Measurements from ENCODE around the gene COL1A1. TPM values are rescaled to one million over a fixed set of nuclear protein-coding genes. Genes with fewer than 3 reads are reported as not detected.

Gene COL1A1
- polyA plus RNA-seq, 1 experiment, result 1,356 TPM

DNA sequence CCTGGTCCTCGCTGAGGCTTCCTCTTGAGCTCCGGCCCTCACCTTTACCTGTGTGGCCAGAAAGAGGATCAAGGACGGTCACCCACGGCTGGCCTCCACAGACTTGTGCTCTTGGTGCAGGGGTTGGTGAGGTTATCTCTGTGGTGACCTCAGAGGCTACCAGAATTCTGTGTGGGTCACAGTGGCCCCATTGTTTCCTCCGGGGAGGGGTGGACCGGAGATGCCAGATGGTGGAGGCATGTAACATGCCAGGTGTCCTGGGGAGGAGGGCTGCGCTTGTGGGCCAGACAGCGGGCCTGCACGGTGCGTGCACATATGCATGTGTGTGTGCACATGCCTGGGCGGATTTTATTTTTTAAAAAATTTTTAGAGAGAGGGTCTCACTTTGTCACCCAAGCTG, 29.3 kb downstream of the COL1A1 start:
- POLR2A ChIA-PET, result interaction anchor here (0.6 to 3.1 kb wide), 3 partner anchors 16 to 126 kb away, joined by 4 to 15 read pairs (median 6); partner anchors contain the start of gene COL1A1
- CTCF ChIA-PET, result interaction anchor here (0.7 to 4.4 kb wide), 4 partner anchors 10 to 226 kb away, joined by 3 to 22 read pairs (median 4); partner anchors contain the start of gene COL1A1
- H3K27ac ChIP-seq (ENCODE audit: low read depth, low read length), result no peak overlapping the region

DNA sequence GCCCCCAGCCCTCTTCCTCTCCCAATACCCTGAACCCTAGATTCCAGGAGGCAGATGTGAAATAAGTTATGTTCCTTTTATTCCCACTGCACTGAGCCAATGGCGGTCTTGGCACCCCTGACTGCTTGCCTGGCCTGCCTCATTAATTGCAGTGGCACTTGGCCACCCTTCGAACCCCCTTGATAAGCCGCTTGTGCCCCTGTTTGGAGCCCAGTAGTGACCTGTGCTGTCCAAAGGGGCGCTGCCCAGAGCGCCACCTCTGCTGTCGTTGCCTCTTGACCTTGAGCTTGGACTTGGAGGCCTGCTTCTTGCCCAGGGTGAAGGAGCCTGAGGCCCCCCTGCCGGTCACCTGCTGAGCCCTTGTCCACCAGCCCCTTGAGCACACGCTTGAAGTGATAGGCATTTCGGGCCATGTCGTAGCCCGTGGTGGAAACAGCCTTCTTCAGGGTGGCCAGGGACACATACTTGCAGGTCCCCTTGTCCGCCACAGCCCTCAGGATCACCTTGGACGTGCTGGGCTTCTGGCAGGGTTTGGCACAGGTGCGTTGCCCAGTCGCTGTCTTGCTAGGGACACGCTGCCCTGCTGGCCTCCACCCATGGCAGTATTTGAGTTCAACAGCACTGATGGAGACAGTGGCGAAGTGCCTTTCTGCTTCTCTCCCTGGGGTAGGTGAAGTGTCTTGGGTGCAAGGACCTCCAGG, 29.9 kb downstream of the COL1A1 start:
- POLR2A ChIA-PET, result interaction anchor here (0.6 to 3.1 kb wide), 3 partner anchors 16 to 127 kb away, joined by 4 to 15 read pairs (median 6); partner anchors contain the start of gene COL1A1
- no peak for TF ChIP-seq CTCF (IDR thresholded peaks at IDR 0.05; ENCODE audit: low read depth, low read length)
- Histone ChIP-seq H3K4me3 (ENCODE audit: low read depth, low read length) (no peak overlapping the region), H3K27ac (ENCODE audit: low read depth, low read length) (no peak overlapping the region), H3K27me3 (ENCODE audit: control insufficient read depth, insufficient read depth, low read length) (no peaks in the 10 kb centered on the region), H3K9me3 (ENCODE audit: control insufficient read depth, insufficient read depth, low read length) (no peaks in the 10 kb centered on the region; the same call in 1 of the 2 replicates)
- no peak for DNase-seq (ENCODE audit: low read depth, low spot score)
- CTCF ChIA-PET, result interaction anchor here (0.7 to 4.4 kb wide), 4 partner anchors 10 to 126 kb away, joined by 3 to 116 read pairs (median 14); partner anchors contain the start of gene COL1A1

More for the DNA sequence above, 29.3 kb downstream of the COL1A1 start:
- no peak for TF ChIP-seq CTCF (IDR thresholded peaks at IDR 0.05; ENCODE audit: low read depth, low read length)
- no peak for DNase-seq (ENCODE audit: low read depth, low spot score)
- Histone ChIP-seq H3K27me3 (ENCODE audit: control insufficient read depth, insufficient read depth, low read length) (no peaks in the 10 kb centered on the region), H3K9me3 (ENCODE audit: control insufficient read depth, insufficient read depth, low read length) (no peaks in the 10 kb centered on the region; the same call in 1 of the 2 replicates), H3K4me3 (ENCODE audit: low read depth, low read length) (no peak overlapping the region)

DNA sequence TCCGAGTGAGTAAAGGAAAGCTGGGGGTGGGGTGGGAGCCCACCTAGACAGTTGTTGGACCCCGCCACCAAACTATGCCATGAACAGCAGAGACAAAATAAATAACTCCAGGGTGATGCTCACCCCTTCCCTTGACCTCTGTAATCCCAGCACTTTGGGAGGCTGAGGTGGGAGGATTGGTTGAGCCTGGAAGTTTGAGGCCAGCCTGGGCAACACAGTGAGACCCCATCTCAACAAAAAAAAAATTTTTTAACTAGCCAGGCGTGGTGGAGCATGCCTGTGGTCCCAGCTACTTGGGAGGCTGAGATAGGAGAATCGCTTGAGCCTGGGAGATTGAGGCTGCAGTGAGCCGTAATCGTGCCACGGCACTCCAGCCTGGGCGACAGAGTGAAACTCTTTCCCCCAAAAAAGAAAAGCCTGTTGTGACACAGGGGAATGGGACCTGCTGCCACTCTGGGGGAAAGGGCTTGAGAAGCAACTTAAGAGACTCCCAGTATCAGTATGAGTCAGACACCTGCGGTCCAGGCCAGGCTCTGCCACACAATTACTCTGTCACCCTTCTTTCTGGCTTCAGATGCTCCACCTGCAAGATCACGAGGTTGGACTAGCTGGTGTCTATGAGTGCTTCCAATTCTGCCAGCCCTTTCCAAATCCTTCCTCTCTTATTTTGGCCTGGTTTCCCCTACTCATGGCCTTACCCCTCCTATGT, 30.6 kb downstream of the COL1A1 start:
- Histone ChIP-seq H3K27ac (ENCODE audit: low read depth, low read length) (no peak overlapping the region), H3K9me3 (ENCODE audit: control insufficient read depth, insufficient read depth, low read length) (no peaks in the 10 kb centered on the region; the same call in 1 of the 2 replicates), H3K4me3 (ENCODE audit: low read depth, low read length) (no peak overlapping the region), H3K27me3 (ENCODE audit: control insufficient read depth, insufficient read depth, low read length) (no peaks in the 10 kb centered on the region)
- POLR2A ChIA-PET, result interaction anchor here (1.5 to 3.1 kb wide), 2 partner anchors 30 to 128 kb away, joined by 9 to 15 read pairs; partner anchors contain the start of gene COL1A1
- no peak for TF ChIP-seq CTCF (IDR thresholded peaks at IDR 0.05; ENCODE audit: low read depth, low read length)
- CTCF ChIA-PET, result interaction anchor here (1.4 to 4.4 kb wide), 5 partner anchors 9 to 127 kb away, joined by 5 to 116 read pairs (median 22); no protein-coding TSS in a partner anchor
- DNase-seq (ENCODE audit: low read depth, low spot score), result no peak

DNA sequence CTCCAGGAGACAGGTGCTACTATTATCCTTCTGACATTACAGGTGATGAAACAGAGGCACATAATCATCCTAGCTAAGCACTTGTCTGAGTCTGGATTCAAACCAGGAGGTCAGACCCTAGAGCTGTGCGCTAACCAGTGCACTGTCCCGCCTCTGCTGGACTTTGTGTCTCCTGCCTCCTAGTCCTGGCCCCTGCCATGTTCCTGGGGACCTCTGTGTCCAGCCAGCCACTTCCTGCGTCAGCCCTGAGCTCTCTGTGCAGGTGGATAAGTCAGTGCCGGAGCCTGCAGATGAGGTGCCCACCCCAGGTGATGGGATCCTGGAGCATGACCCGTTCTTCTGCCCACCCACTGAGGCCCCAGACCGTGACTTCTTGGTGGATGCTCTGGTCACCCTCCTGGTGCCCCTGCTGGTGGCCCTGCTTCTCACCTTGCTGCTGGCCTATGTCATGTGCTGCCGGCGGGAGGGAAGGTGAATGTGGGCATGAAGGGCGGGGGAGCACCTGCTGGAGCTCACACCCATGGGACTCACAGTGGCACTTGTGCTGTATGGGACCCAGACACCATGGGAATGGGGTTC, 31.5 kb downstream of the COL1A1 start:
- ChIA-PET POLR2A (interaction anchor here (0.5 to 3.1 kb wide), 8 partner anchors 8 to 129 kb away, joined by 3 to 15 read pairs (median 6); partner anchors contain the start of gene COL1A1), CTCF (interaction anchor here (0.5 to 3.5 kb wide), 35 partner anchors 8 to 300 kb away, joined by 3 to 116 read pairs (median 5); partner anchors contain the start of genes COL1A1 and TMEM92)
- Histone ChIP-seq H3K4me3 (ENCODE audit: low read depth, low read length) (no peak overlapping the region), H3K27me3 (ENCODE audit: control insufficient read depth, insufficient read depth, low read length) (no peaks in the 10 kb centered on the region), H3K9me3 (ENCODE audit: control insufficient read depth, insufficient read depth, low read length) (no peaks in the 10 kb centered on the region; the same call in 1 of the 2 replicates), H3K27ac (ENCODE audit: low read depth, low read length) (no peak overlapping the region)
- no peak for TF ChIP-seq CTCF (IDR thresholded peaks at IDR 0.05; ENCODE audit: low read depth, low read length)
- DNase-seq (ENCODE audit: low read depth, low spot score), result no peak

All from AG04450 (cell line).